Measurements from ENCODE around the gene SVOP.

SVOP gene

GRCh38 chr12:109020796-109021380 is at the start of gene SVOP:
Gene SVOP (minus strand): TSS chr12:109021068. CDS start chr12:109020868, 200 bp downstream.
- Histone ChIP-seq H3K9me3 (no peaks in the 10 kb centered on the region), H3K4me1 (peaks cover 0 to 5% (median 2%) of the 10 kb centered on the region in 4 donors), H3K4me3 (no peak within 1 kb of the TSS), H3K36me3 (no peaks in the 10 kb centered on the region), H3K27ac (no peak within 1 kb of the TSS), H3K27me3 (peaks cover 0 to 5% of the 10 kb centered on the region in 2 donors)
- peak; percentile 37 to 74 for DNase-seq
- intact Hi-C loops (cut with DNase I; ENCODE audit: low total_unique reads) = no loop called here
- TF ChIP-seq CTCF (IDR thresholded peaks at IDR 0.05) = no peak

- Histone ChIP-seq H3K4me3 (no peak overlapping the region), H3K9me3 (no peaks in the 10 kb centered on the region), H3K27me3 (no peaks in the 10 kb centered on the region), H3K27ac (no peak overlapping the region), H3K36me3 (peaks cover 58 to 84% (median 66%) of the 10 kb centered on the region in 3 donors), H3K4me1 (no peaks in the 10 kb centered on the region)
- intact Hi-C loops (cut with DNase I; ENCODE audit: low total_unique reads) = no loop called here
- DNase-seq = no peak
- no peak for TF ChIP-seq CTCF (IDR thresholded peaks at IDR 0.05)
These were observed 48.7 kb upstream of the SVOP start for GRCh38 chr12:109069307-109070271.

DNA sequence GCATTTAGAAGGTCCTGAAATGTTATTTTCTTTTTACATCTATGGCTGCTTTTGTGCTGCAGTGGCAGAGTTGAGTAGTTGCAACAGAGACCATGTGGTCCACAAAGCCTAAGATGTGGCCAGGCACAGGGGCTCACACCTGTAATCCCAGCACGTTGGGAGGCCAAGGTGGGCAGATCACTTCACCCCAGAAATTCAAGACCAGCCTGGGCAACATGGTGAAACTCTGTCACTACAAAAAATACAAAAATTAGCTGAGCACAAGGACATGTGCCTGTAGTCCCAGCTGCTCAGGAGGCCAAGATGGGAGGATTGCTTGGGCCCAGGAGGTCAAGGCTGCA is 45.0 kb upstream of the SVOP start:
- TF ChIP-seq CTCF (IDR thresholded peaks at IDR 0.05) = no peak
- H3K4me1 ChIP-seq = no peaks in the 10 kb centered on the region
- no peak overlapping the region for H3K27ac ChIP-seq
- intact Hi-C loops (cut with DNase I; ENCODE audit: low total_unique reads) = no loop called here
- no peak for DNase-seq
- no peaks in the 10 kb centered on the region for H3K27me3 ChIP-seq
- H3K9me3 ChIP-seq = no peaks in the 10 kb centered on the region
- peaks cover 26 to 88% (median 54%) of the 10 kb centered on the region in 3 donors for H3K36me3 ChIP-seq
- no peak overlapping the region for H3K4me3 ChIP-seq

GRCh38 chr12:109065154-109065852 is 44.4 kb upstream of the SVOP start:
- Histone ChIP-seq H3K27me3 (no peaks in the 10 kb centered on the region), H3K4me3 (no peak overlapping the region), H3K36me3 (peaks cover 25 to 88% (median 55%) of the 10 kb centered on the region in 3 donors), H3K4me1 (no peaks in the 10 kb centered on the region), H3K27ac (no peak overlapping the region), H3K9me3 (no peaks in the 10 kb centered on the region)
- no peak for TF ChIP-seq CTCF (IDR thresholded peaks at IDR 0.05)
- DNase-seq = no peak
- intact Hi-C loops (cut with DNase I; ENCODE audit: low total_unique reads) = no loop called here

DNA sequence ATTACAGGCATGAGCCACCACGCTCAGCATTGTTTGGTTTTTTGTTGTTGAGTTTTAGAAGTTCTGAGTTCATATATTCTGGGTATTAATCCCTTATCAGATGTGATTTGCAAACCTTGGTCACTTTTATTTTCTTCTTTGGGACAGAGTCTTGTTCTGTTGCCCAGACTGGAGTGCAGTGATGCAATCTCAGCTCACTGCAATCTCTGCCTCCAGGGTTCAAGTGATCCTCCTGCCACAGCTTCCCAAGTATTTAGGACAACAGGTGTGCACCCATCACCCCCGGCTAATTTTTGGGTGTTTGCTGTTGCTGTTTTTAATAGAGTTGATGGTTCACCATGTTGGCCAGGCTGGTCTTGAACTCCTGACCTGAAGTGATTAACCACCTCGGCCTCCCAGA is 43.3 kb upstream of the SVOP start:
- intact Hi-C loops (cut with DNase I; ENCODE audit: low total_unique reads) = no loop called here
- Histone ChIP-seq H3K27ac (no peak overlapping the region), H3K4me1 (no peaks in the 10 kb centered on the region), H3K4me3 (no peak overlapping the region), H3K9me3 (no peaks in the 10 kb centered on the region), H3K36me3 (peaks cover 19 to 88% (median 53%) of the 10 kb centered on the region in 3 donors), H3K27me3 (no peaks in the 10 kb centered on the region)
- TF ChIP-seq CTCF (IDR thresholded peaks at IDR 0.05) = no peak
- DNase-seq = no peak

All from tibial artery (tissue), 4 donors.